Endothelial cell of umbilical vein (primary cell): Measurements from ENCODE around the gene RAB40B. TPM values are rescaled to one million over a fixed set of nuclear protein-coding genes. Genes with fewer than 3 reads are reported as not detected.

Experiments
- BruUV-seq: library from RNA; stranded (reverse); fragments of 400-500 nt; replicated peaks from 2 replicates; lab custom pipeline; 2021; lab: Mats Ljungman, UMichigan
- CTCF ChIA-PET: fragments of 300-600, 350-600 bp; sonication (Branson Sonifier 250); formaldehyde crosslinking; loops from one replicate; lab custom pipeline; 2021; ENCODE audit warnings: antibody characterized with exemption, inconsistent platforms; lab: Charles Lee
- POLR2A ChIA-PET: fragments of 300-600, 350-600 bp; sonication (Branson Sonifier 250); formaldehyde crosslinking; loops from one replicate; lab custom pipeline; 2021; ENCODE audit warnings: antibody characterized with exemption, inconsistent platforms; lab: Charles Lee
- DNase-seq: peaks from one replicate; pipeline ENCODE4 v3.0.0-alpha.2; 2011; ENCODE audit warnings: low read depth, low spot score
- FAIRE-seq: peaks from 2 replicates; lab custom pipeline; 2011; peaks lifted over from hg19 to GRCh38; lab: Jason Lieb, UNC
- H2AFZ ChIP-seq: 2 replicates; pipeline ENCODE4 v1.6.0; 2012; ENCODE audit warnings: low read depth, low read length, control low read depth, inconsistent platforms
- H3K27ac ChIP-seq: 2 replicates; pipeline ENCODE4 v1.5.1; 2011; ENCODE audit warnings: low read depth, mild to moderate bottlenecking, control low read depth, low read length, moderate library complexity; ENCODE audit not compliant: insufficient read depth
- H3K27me3 ChIP-seq, 2 experiments: 2 replicates each; pipeline versions ENCODE4 v1.6.0 to v1.6.1; 2011; ENCODE audit warnings: low read length in 2 of 2, mixed read lengths in 1 of 2; ENCODE audit not compliant: control insufficient read depth in 2 of 2, insufficient read depth in 2 of 2
- H3K36me3 ChIP-seq, 2 experiments: 2 replicates in 1 of 2; 3 replicates in 1 of 2; pipeline ENCODE4 v1.5.1; 2011; ENCODE audit warnings: low read length in 2 of 2, mild to moderate bottlenecking in 1 of 2, moderate library complexity in 1 of 2; ENCODE audit not compliant: control insufficient read depth in 2 of 2, insufficient read depth in 2 of 2; ENCODE audit errors: extremely low read depth in 1 of 2
- H3K4me1 ChIP-seq: 3 replicates; pipeline ENCODE4 v1.5.1; 2011; ENCODE audit warnings: mild to moderate bottlenecking, low read length; ENCODE audit not compliant: control insufficient read depth, insufficient read depth; ENCODE audit errors: extremely low read depth
- H3K4me2 ChIP-seq: 2 replicates; pipeline ENCODE4 v1.6.1; 2011; ENCODE audit warnings: low read length, control low read depth, mixed read lengths; ENCODE audit not compliant: insufficient read depth
- H3K4me3 ChIP-seq, 3 experiments: fragments of 200-600 bp in 1 of 3; sonication (generic), shearing (Covaris generic) in 1 of 3; replicated peaks in 1 of 3; 2 replicates each; pipeline ENCODE4 v1.5.1; 2011 to 2016; ENCODE audit warnings: control low read depth in 3 of 3, low read length in 3 of 3, mild to moderate bottlenecking in 2 of 3, inconsistent platforms in 1 of 3, low read depth in 1 of 3, moderate library complexity in 1 of 3; ENCODE audit not compliant: insufficient read depth in 1 of 3
- H3K79me2 ChIP-seq: 2 replicates; pipeline ENCODE4 v1.6.0; 2012; ENCODE audit warnings: low read length, inconsistent platforms; ENCODE audit not compliant: control insufficient read depth, insufficient read depth
- H3K9ac ChIP-seq: replicated peaks from 2 replicates; pipeline ENCODE3; 2011; ENCODE audit warnings: low read length, control low read depth; ENCODE audit not compliant: insufficient read depth; ENCODE audit errors: extremely low read depth
- H3K9me1 ChIP-seq: replicated peaks from 3 replicates; pipeline ENCODE4 v1.6.0; 2011; ENCODE audit warnings: mild to moderate bottlenecking, low read length; ENCODE audit not compliant: control insufficient read depth, insufficient read depth; ENCODE audit errors: extremely low read depth
- H3K9me3 ChIP-seq: replicated peaks from 2 replicates; pipeline ENCODE4 v1.5.1; 2012; ENCODE audit warnings: low read length, inconsistent platforms; ENCODE audit not compliant: control insufficient read depth, insufficient read depth
- H4K20me1 ChIP-seq: replicated peaks from 2 replicates; pipeline ENCODE3; 2011; ENCODE audit warnings: mild to moderate bottlenecking, low read length; ENCODE audit not compliant: control insufficient read depth, insufficient read depth; ENCODE audit errors: extremely low read depth
- JUN ChIP-seq: IDR thresholded peaks from 2 replicates; pipeline ENCODE4 v1.6.1; 2011; ENCODE audit warnings: borderline replicate concordance, low read depth; ENCODE audit not compliant: insufficient read length, insufficient read depth
- POLR2A ChIP-seq: IDR thresholded peaks from 2 replicates; pipeline ENCODE4 v1.6.1; 2012; ENCODE audit warnings: low read depth, mild to moderate bottlenecking, control low read depth, low read length
- POLR2AphosphoS5 ChIP-seq: IDR thresholded peaks from 2 replicates; pipeline ENCODE4 v1.6.1; 2012; ENCODE audit warnings: low read depth, mild to moderate bottlenecking, control low read depth, low read length, moderate library complexity; ENCODE audit not compliant: insufficient read depth
- dilution Hi-C: fragments of 300-500 bp; cut with MboI; formaldehyde crosslinking; loops from one replicate; pipeline ENCODE4 v1.15.0; 2019; ENCODE audit warnings: low sequenced_read_pairs; ENCODE audit not compliant: extremely low pct_ligation_motif_present
- intact Hi-C: fragments of 100-400 bp; cut with micrococcal nuclease; formaldehyde crosslinking; loops from one replicate; pipeline ENCODE4 v1.10.0; 2022
- polyA plus RNA-seq, 4 experiments: library from polyadenylated mRNA; depleted of rRNA in 3 of 4; stranded (reverse) in 3 of 4; unstranded in 1 of 4; fragments of >200 nt; gene quantifications; 2 replicates each; pipeline versions ENCODE4 v1.2.1 to v1.2.3, GENCODE V29; 2011 to 2012; ENCODE audit warnings: missing spikeins in 1 of 4
- total RNA-seq: library from RNA; stranded (reverse); gene quantifications from 2 replicates; pipeline ENCODE4 v1.2.3, GENCODE V29; 2021
- TF ChIP-seq, protein P1 (sequence below): IDR thresholded peaks from 2 replicates; pipeline ENCODE4 v1.6.1; 2011; ENCODE audit not compliant: insufficient read depth, insufficient read length
- TF ChIP-seq, protein P2 (sequence below), 2 donors: IDR thresholded peaks; 1 replicate in 1 of 2; 2 replicates in 1 of 2; pipeline ENCODE4 v1.5.1; 2011; ENCODE audit warnings: low read length in 2 of 2, mild to moderate bottlenecking in 2 of 2, moderate library complexity in 2 of 2, control low read depth in 1 of 2, inconsistent platforms in 1 of 2, low read depth in 1 of 2; ENCODE audit not compliant: insufficient read depth in 1 of 2; ENCODE audit errors: extremely low read depth in 1 of 2

The RAB40B gene
- total and polyA plus RNA-seq, 2 donors (not counting 3 experiments of a cell fraction or from before 2014, with no cell fraction given), result 5.5 to 9.3 TPM

DNA sequence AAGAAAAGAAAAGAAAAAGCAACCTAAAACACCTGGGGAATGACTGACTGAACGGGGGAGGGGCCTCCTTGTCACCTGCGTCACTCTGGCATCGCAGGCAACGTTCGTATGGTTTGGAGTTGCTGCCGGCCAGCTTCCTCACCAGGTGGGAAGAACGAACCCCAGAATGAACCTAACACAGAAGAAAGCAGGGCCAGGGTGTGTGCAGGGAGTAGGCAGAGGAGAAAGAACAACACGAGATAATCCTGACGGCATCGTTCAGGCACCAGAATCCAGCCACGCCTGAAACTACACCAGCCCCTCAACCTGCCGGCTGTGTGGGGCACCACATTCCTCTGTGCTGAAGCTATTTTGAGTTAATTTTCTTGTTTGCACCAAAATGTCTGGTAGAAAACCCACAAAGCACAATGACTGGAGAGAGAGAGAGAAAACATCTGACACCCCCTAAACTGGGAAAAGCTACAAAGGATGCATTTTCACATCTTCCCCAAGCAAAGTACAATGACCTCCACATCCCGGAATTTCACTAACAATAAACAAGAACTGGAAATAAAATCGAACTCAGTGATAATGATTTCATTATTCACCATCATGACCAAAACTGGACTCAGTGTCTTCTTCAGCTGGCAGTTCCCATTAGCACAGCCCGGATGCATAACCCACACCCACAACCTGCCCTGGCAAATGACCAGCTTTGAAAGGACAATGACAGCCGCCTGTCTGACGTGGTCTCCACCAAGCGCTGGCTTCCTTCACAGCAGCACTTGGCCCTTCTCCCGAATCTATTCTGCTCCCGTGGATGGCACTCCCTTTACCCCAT, 23.6 kb downstream of the RAB40B start:
- H3K4me2 ChIP-seq, result no peak overlapping the region
- no peak for FAIRE-seq
- H3K9me3 ChIP-seq, result no peaks in the 10 kb centered on the region
- no peak overlapping the region for H2AFZ ChIP-seq
- no peaks in the 10 kb centered on the region for H4K20me1 ChIP-seq
- H3K79me2 ChIP-seq, result no peaks in the 10 kb centered on the region
- TF ChIP-seq, protein P1, sequence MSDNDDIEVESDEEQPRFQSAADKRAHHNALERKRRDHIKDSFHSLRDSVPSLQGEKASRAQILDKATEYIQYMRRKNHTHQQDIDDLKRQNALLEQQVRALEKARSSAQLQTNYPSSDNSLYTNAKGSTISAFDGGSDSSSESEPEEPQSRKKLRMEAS, result no peak
- TF ChIP-seq JUN (no peak), POLR2AphosphoS5 (no peak), POLR2A (no peak)
- TF ChIP-seq, protein P2, sequence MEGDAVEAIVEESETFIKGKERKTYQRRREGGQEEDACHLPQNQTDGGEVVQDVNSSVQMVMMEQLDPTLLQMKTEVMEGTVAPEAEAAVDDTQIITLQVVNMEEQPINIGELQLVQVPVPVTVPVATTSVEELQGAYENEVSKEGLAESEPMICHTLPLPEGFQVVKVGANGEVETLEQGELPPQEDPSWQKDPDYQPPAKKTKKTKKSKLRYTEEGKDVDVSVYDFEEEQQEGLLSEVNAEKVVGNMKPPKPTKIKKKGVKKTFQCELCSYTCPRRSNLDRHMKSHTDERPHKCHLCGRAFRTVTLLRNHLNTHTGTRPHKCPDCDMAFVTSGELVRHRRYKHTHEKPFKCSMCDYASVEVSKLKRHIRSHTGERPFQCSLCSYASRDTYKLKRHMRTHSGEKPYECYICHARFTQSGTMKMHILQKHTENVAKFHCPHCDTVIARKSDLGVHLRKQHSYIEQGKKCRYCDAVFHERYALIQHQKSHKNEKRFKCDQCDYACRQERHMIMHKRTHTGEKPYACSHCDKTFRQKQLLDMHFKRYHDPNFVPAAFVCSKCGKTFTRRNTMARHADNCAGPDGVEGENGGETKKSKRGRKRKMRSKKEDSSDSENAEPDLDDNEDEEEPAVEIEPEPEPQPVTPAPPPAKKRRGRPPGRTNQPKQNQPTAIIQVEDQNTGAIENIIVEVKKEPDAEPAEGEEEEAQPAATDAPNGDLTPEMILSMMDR (IDR thresholded peaks at IDR 0.05; ENCODE audit: extremely low read depth in 1 of 2, insufficient read depth in 1 of 2, low read depth in 1 of 2, low read length in 2 of 2), result no peak
- no TSS peak for BruUV-seq
- no peaks in the 10 kb centered on the region for H3K27me3 ChIP-seq
- no peak overlapping the region for H3K9ac ChIP-seq
- intact Hi-C loops, result no loop called here
- dilution Hi-C loops, result no loop called here
- no peaks in the 10 kb centered on the region for H3K9me1 ChIP-seq
- POLR2A ChIA-PET, result no interaction called here
- CTCF ChIA-PET, result interaction anchor here (0.9 kb wide), 1 partner anchor 98 kb away, joined by 3 read pairs; no protein-coding TSS in a partner anchor
- no peak overlapping the region for H3K27ac ChIP-seq
- no peak for DNase-seq
- no peaks in the 10 kb centered on the region for H3K36me3 ChIP-seq
- H3K4me1 ChIP-seq, result no peaks in the 10 kb centered on the region
- no peak overlapping the region for H3K4me3 ChIP-seq
